K562 (cell line): ENCODE data around the gene ABHD13. TPM values are rescaled to one million over a fixed set of nuclear protein-coding genes. Genes with fewer than 3 reads are reported as not detected.
A peak's percentile ranks its signal among the peaks of the same experiment; 100 is the strongest.

Experiments used
- ATAC-seq: fragments of 200-7000 bp; cut with Tn5 transposase; 3 replicates; pipeline ENCODE4 v1.9.1; 2020; ENCODE audit warnings: moderate library complexity
- BruUV-seq: library from RNA; stranded (reverse); fragments of 400-500 nt; replicated peaks from 2 replicates; lab custom pipeline; 2021; lab: Mats Ljungman, UMichigan
- CTCF ChIA-PET: fragments of 300-600 bp; formaldehyde crosslinking; extraction: SDS; loops from one replicate; lab custom pipeline; 2021; ENCODE audit warnings: low intra/inter-chr PET ratio; lab: Yijun Ruan, JAX
- POLR2A ChIA-PET: fragments of 300-600, 350-650 bp; sonication (Branson Sonifier 250); formaldehyde crosslinking; extraction: SDS; loops from one replicate; lab custom pipeline; 2021; ENCODE audit warnings: antibody characterized with exemption, inconsistent platforms; lab: Yijun Ruan, JAX
- DNase-seq, 4 experiments: peaks; one replicate each; pipeline versions ENCODE4 v3.0.0 to v3.0.0-alpha.2; 2011 to 2018; ENCODE audit warnings: low spot score in 3 of 4, mixed read lengths in 3 of 4; ENCODE audit errors: extremely low read depth in 1 of 4
- FAIRE-seq: peaks from 2 replicates; lab custom pipeline; 2011; peaks lifted over from hg19 to GRCh38; lab: Jason Lieb, UNC
- H2AFZ ChIP-seq: 2 replicates; pipeline ENCODE4 v1.6.0; 2011; ENCODE audit warnings: low read depth, low read length, control low read depth, inconsistent platforms
- H3K27ac ChIP-seq: fragments of 200-600 bp; 3 replicates; pipeline ENCODE4 v1.8.0; 2011; ENCODE audit warnings: low read depth, mild to moderate bottlenecking, control low read depth, inconsistent platforms, low read length, moderate library complexity, mixed read lengths; ENCODE audit errors: extremely low read depth
- H3K27me3 ChIP-seq, 2 experiments: fragments of 300-600 bp in 1 of 2; 2 replicates in 1 of 2; 3 replicates in 1 of 2; pipeline versions ENCODE4 v1.6.0 to v1.8.0; 2011; ENCODE audit warnings: inconsistent platforms in 2 of 2, low read length in 2 of 2, mild to moderate bottlenecking in 1 of 2, mixed read lengths in 1 of 2, moderate library complexity in 1 of 2; ENCODE audit not compliant: control insufficient read depth in 2 of 2, insufficient read depth in 2 of 2
- H3K36me3 ChIP-seq: fragments of 300-600 bp; 3 replicates; pipeline ENCODE4 v1.8.0; 2011; ENCODE audit warnings: mild to moderate bottlenecking, low read length, inconsistent platforms; ENCODE audit not compliant: control insufficient read depth, insufficient read depth
- H3K4me1 ChIP-seq, 2 experiments: fragments of 200-600 bp in 1 of 2; replicated peaks in 1 of 2; 2 replicates in 1 of 2; 3 replicates in 1 of 2; pipeline versions ENCODE4 v1.5.1 to v1.8.0; 2011; ENCODE audit warnings: inconsistent platforms in 2 of 2, low read length in 2 of 2, mild to moderate bottlenecking in 1 of 2, mixed read lengths in 1 of 2, moderate library complexity in 1 of 2; ENCODE audit not compliant: control insufficient read depth in 2 of 2, insufficient read depth in 2 of 2
- H3K4me2 ChIP-seq: 2 replicates; pipeline ENCODE4 v1.6.1; 2011; ENCODE audit warnings: low read length, control low read depth, inconsistent platforms, mixed read lengths; ENCODE audit not compliant: insufficient read depth
- H3K4me3 ChIP-seq: fragments of 200-600 bp; sonication (generic), shearing (Covaris generic); 2 replicates; pipeline ENCODE4 v1.5.1; 2016; ENCODE audit warnings: control low read depth, inconsistent platforms
- H3K79me2 ChIP-seq: fragments of 200-600 bp; 3 replicates; pipeline ENCODE4 v1.8.0; 2011; ENCODE audit warnings: low read length, inconsistent platforms; ENCODE audit not compliant: control insufficient read depth, insufficient read depth
- H3K9ac ChIP-seq, 2 experiments: 2 replicates each; pipeline versions ENCODE4 v1.6.0 to v1.6.1; 2011; ENCODE audit warnings: low read depth in 2 of 2, low read length in 2 of 2, control low read depth in 1 of 2, inconsistent platforms in 1 of 2, mild to moderate bottlenecking in 1 of 2, mixed read lengths in 1 of 2; ENCODE audit not compliant: insufficient read depth in 1 of 2
- H3K9me1 ChIP-seq: one replicate; pipeline ENCODE4 v1.6.0; 2011; ENCODE audit warnings: inconsistent platforms, mild to moderate bottlenecking, low read length, moderate library complexity; ENCODE audit not compliant: control insufficient read depth, insufficient read depth
- H3K9me3 ChIP-seq: replicated peaks from 2 replicates; pipeline ENCODE4 v1.5.1; 2011; ENCODE audit warnings: low read depth, low read length, inconsistent platforms; ENCODE audit not compliant: control insufficient read depth, insufficient read depth
- H4K20me1 ChIP-seq: replicated peaks from 2 replicates; pipeline ENCODE4 v1.6.1; 2011; ENCODE audit warnings: low read length, inconsistent platforms, mixed read lengths; ENCODE audit not compliant: control insufficient read depth, insufficient read depth
- ARID3A ChIP-seq: IDR thresholded peaks from 2 replicates; pipeline ENCODE4 v1.6.1; 2012; ENCODE audit warnings: low read depth, low read length, improper control_type of control experiment, borderline replicate concordance
- EP300 ChIP-seq: IDR thresholded peaks from 2 replicates; pipeline ENCODE4 v1.6.1; 2012; ENCODE audit warnings: low read length, improper control_type of control experiment
- ETV5 ChIP-seq: sonication (generic); formaldehyde crosslinking; IDR thresholded peaks from 2 replicates; pipeline ENCODE4 v1.4.0; 2020; ENCODE audit warnings: low read depth, mild to moderate bottlenecking, missing genetic modification reagents
- HDAC2 ChIP-seq: fragments of 450-650 bp; IDR thresholded peaks from 2 replicates; pipeline ENCODE4 v1.6.1; 2016; ENCODE audit warnings: mild to moderate bottlenecking
- KLF16 ChIP-seq: IDR thresholded peaks from 2 replicates; pipeline ENCODE4 v1.6.1; 2016; ENCODE audit warnings: antibody characterized with exemption
- RAD21 ChIP-seq, 2 experiments: fragments of 250-450 bp in 1 of 2; fragments of 450-650 bp in 1 of 2; sonication (Bioruptor Pico) in 1 of 2; formaldehyde crosslinking in 1 of 2; IDR thresholded peaks in 1 of 2; conservative IDR thresholded peaks in 1 of 2; 2 replicates each; pipeline versions ENCODE4 v1.4.0 to v1.8.0; 2020 to 2022; ENCODE audit warnings: mild to moderate bottlenecking in 2 of 2, moderate library complexity in 1 of 2
- ZNF507 ChIP-seq: conservative IDR thresholded peaks from 2 replicates; pipeline ENCODE4 v1.6.1; 2017; ENCODE audit warnings: missing genetic modification characterization, missing compliant biosample characterization
- WGBS: fragments of 100-300 bp; shearing (Covaris generic); methylation state at CpG from one replicate; pipeline ENCODE4 v1.1.6; 2016; ENCODE audit warnings: low coverage, mixed read lengths; ENCODE audit not compliant: insufficient coverage; ENCODE audit errors: missing lambda C conversion rate; 5-methylcytosine and 5-hydroxymethylcytosine counted together
- in situ Hi-C: fragments of 300-500 bp; cut with MboI; formaldehyde crosslinking; loops from 4 replicates; pipeline ENCODE4 v1.15.0; 2018; ENCODE audit warnings: inconsistent platforms, mixed read lengths
- intact Hi-C: fragments of 100-400 bp; cut with micrococcal nuclease; formaldehyde crosslinking; loops from 2 replicates; pipeline ENCODE4 v1.14.2; 2022
- polyA plus RNA-seq, 8 experiments: library from polyadenylated mRNA; depleted of rRNA in 4 of 8; stranded (reverse) in 5 of 8; unstranded in 3 of 8; fragments of >200 nt; fragmentation: Nextera tagmentation in 2 of 8; fragmentation: Illumina TruSeq in 1 of 8; extraction: Ambion mirVana in 2 of 8; extraction: Trizol in 1 of 8; gene quantifications; 2 replicates each; pipeline versions ENCODE4 v1.2.1 to v1.2.3, GENCODE V29; 2011 to 2014; ENCODE audit warnings: inconsistent platforms in 1 of 8, missing spikeins in 1 of 8
- total RNA-seq, 7 experiments: library from RNA; depleted of rRNA in 6 of 7; stranded (reverse); fragments of >200 nt in 6 of 7; fragmentation: Illumina TruSeq in 2 of 7; extraction: Trizol in 2 of 7; gene quantifications; 2 replicates each; pipeline versions ENCODE4 v1.2.1 to v1.2.3, GENCODE V29; 2011 to 2021; ENCODE audit warnings: low replicate concordance in 1 of 7
- TF ChIP-seq, protein P1 (sequence below), 3 experiments: IDR thresholded peaks in 2 of 3; conservative IDR thresholded peaks in 1 of 3; 2 replicates each; pipeline ENCODE4 v1.5.1; 2011 to 2012; ENCODE audit warnings: low read length in 3 of 3, mild to moderate bottlenecking in 3 of 3, control low read depth in 2 of 3, improper control_type of control experiment in 1 of 3, inconsistent platforms in 1 of 3, low read depth in 1 of 3, mixed read lengths in 1 of 3, moderate library complexity in 1 of 3; ENCODE audit not compliant: insufficient read depth in 2 of 3

Gene ABHD13
- total and polyA plus RNA-seq, 9 of the 15 experiments (the other 6 are each of a cell fraction or from before 2014, with no cell fraction given): 1.7 to 7.0 (median 4.1) TPM

- no peak overlapping the region for H3K27ac ChIP-seq
- no peak overlapping the region for H3K4me3 ChIP-seq
- H3K9me3 ChIP-seq: no peaks in the 10 kb centered on the region
- H3K9ac ChIP-seq: no peak overlapping the region
- TF ChIP-seq HDAC2 (no peak), ZNF507 (tag) (no peak), ETV5 (no peak), RAD21 (CRISPR knock-in tag; conservative IDR thresholded peaks at IDR 0.05 in 1 of 2, IDR thresholded peaks at IDR 0.05 in 1 of 2) (peak; percentile 34 to 44; a peak in 2 of 4 replicates), KLF16 (no peak), EP300 (no peak), ARID3A (peak; percentile 89)
- TF ChIP-seq, protein P1, sequence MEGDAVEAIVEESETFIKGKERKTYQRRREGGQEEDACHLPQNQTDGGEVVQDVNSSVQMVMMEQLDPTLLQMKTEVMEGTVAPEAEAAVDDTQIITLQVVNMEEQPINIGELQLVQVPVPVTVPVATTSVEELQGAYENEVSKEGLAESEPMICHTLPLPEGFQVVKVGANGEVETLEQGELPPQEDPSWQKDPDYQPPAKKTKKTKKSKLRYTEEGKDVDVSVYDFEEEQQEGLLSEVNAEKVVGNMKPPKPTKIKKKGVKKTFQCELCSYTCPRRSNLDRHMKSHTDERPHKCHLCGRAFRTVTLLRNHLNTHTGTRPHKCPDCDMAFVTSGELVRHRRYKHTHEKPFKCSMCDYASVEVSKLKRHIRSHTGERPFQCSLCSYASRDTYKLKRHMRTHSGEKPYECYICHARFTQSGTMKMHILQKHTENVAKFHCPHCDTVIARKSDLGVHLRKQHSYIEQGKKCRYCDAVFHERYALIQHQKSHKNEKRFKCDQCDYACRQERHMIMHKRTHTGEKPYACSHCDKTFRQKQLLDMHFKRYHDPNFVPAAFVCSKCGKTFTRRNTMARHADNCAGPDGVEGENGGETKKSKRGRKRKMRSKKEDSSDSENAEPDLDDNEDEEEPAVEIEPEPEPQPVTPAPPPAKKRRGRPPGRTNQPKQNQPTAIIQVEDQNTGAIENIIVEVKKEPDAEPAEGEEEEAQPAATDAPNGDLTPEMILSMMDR (IDR thresholded peaks at IDR 0.05 in 2 of 3, conservative IDR thresholded peaks at IDR 0.05 in 1 of 3; ENCODE audit: insufficient read depth in 2 of 3, low read depth in 1 of 3, low read length in 3 of 3): peak in 2 of 3 experiments; percentile 13 to 58; a peak in 4 of 6 replicates
- H3K4me1 ChIP-seq: peaks cover 0 to 4% of the 10 kb centered on the region in 2 experiments; a peak in 2 of 5 replicates
- WGBS: 60% methylated on average over 1 of the region's 1 CpG
- peak in 3 of 4 experiments; percentile 14 to 53 (median 29) for DNase-seq
- intact Hi-C loops (loop anchor here (5.0 to 10.0 kb wide), 5 partner anchors 50 to 670 kb away; no protein-coding TSS in a partner anchor), in situ Hi-C loops (no loop called here)
- no TSS peak for BruUV-seq
- ATAC-seq: peak; percentile 41; the same call in 1 of the 3 replicates
- no peaks in the 10 kb centered on the region; the same call in 1 of the 2 replicates for H4K20me1 ChIP-seq
- H3K27me3 ChIP-seq: no peaks in the 10 kb centered on the region
- H3K9me1 ChIP-seq: no peaks in the 10 kb centered on the region
- peaks cover 19% of the 10 kb centered on the region; the same call in 2 of the 3 replicates for H3K36me3 ChIP-seq
- H3K4me2 ChIP-seq: no peak overlapping the region
- H3K79me2 ChIP-seq: peaks cover 66% of the 10 kb centered on the region
- FAIRE-seq: peak; percentile 70
- ChIA-PET CTCF (interaction anchor here (0.7 kb wide), 1 partner anchor 95 kb away, joined by 3 read pairs; no protein-coding TSS in a partner anchor), POLR2A (no interaction called here)
- H2AFZ ChIP-seq: no peak overlapping the region
Observed at GRCh38 chr13:108227651-108228272, 9.6 kb downstream of the ABHD13 start.
